HepG2 (cell line): ENCODE data around the gene CCDC201. TPM values are rescaled to one million over a fixed set of nuclear protein-coding genes. Genes with fewer than 3 reads are reported as not detected.

ENCODE experiments used
- ATAC-seq: fragments of 200-7000 bp; cut with Tn5 transposase; 3 replicates; pipeline ENCODE4 v1.9.1; 2020; ENCODE audit warnings: mild to moderate bottlenecking, moderate library complexity
- BruUV-seq: library from RNA; stranded (reverse); fragments of 400-500 nt; replicated peaks from 2 replicates; lab custom pipeline; 2021; lab: Mats Ljungman, UMichigan
- CTCF ChIA-PET: fragments of 300-600 bp; formaldehyde crosslinking; extraction: SDS; loops from one replicate; lab custom pipeline; 2021; ENCODE audit warnings: low total read pairs, inconsistent platforms, low intra/inter-chr PET ratio; lab: Yijun Ruan, JAX
- POLR2A ChIA-PET: fragments of 350-600 bp; sonication (Branson Sonifier 250); formaldehyde crosslinking; loops from one replicate; lab custom pipeline; 2020; ENCODE audit warnings: antibody characterized with exemption, inconsistent platforms; lab: Yijun Ruan, JAX
- DNase-seq: peaks from one replicate; pipeline ENCODE4 v3.0.0-alpha.2; 2015; ENCODE audit warnings: low spot score
- FAIRE-seq: peaks from 3 replicates; lab custom pipeline; 2011; peaks lifted over from hg19 to GRCh38; lab: Jason Lieb, UNC
- H2AFZ ChIP-seq: one replicate; pipeline ENCODE4 v1.6.1; 2011; ENCODE audit warnings: low read length, inconsistent platforms
- H3K27ac ChIP-seq: fragments of 300-600 bp; 3 replicates; pipeline ENCODE4 v1.8.0; 2011; ENCODE audit warnings: mixed run types, mild to moderate bottlenecking, mixed read lengths, low read length, inconsistent platforms; ENCODE audit not compliant: insufficient read depth; ENCODE audit errors: extremely low read length
- H3K27me3 ChIP-seq, 2 experiments: fragments of 200-600 bp in 1 of 2; 2 replicates in 1 of 2; 3 replicates in 1 of 2; pipeline versions ENCODE4 v1.6.0 to v1.8.0; 2011; ENCODE audit warnings: low read length in 2 of 2, mild to moderate bottlenecking in 2 of 2, moderate library complexity in 2 of 2, inconsistent platforms in 1 of 2; ENCODE audit not compliant: insufficient read depth in 2 of 2, control insufficient read depth in 1 of 2
- H3K36me3 ChIP-seq, 2 experiments: fragments of 200-600 bp in 1 of 2; replicated peaks in 1 of 2; 2 replicates in 1 of 2; 3 replicates in 1 of 2; pipeline versions ENCODE4 v1.5.1 to v1.8.0; 2011; ENCODE audit warnings: low read length in 2 of 2, inconsistent platforms in 1 of 2; ENCODE audit not compliant: insufficient read depth in 2 of 2, control insufficient read depth in 1 of 2
- H3K4me1 ChIP-seq: 2 replicates; pipeline ENCODE4 v1.5.1; 2012; ENCODE audit warnings: low read length, inconsistent platforms; ENCODE audit not compliant: insufficient read depth
- H3K4me2 ChIP-seq: 2 replicates; pipeline ENCODE4 v1.6.0; 2011; ENCODE audit warnings: low read depth, low read length, inconsistent platforms
- H3K4me3 ChIP-seq, 3 experiments: fragments of 200-600 bp in 1 of 3; sonication (generic), shearing (Covaris generic) in 1 of 3; replicated peaks in 1 of 3; 2 replicates each; pipeline ENCODE4 v1.5.1; 2011 to 2016; ENCODE audit warnings: low read length in 3 of 3, inconsistent platforms in 2 of 3, low read depth in 2 of 3, mild to moderate bottlenecking in 2 of 3, control low read depth in 1 of 3, mixed read lengths in 1 of 3; ENCODE audit not compliant: insufficient read depth in 1 of 3
- H3K79me2 ChIP-seq: one replicate; pipeline ENCODE4 v1.6.1; 2011; ENCODE audit warnings: low read length, inconsistent platforms; ENCODE audit not compliant: insufficient read depth
- H3K9ac ChIP-seq: 2 replicates; pipeline ENCODE4 v1.6.0; 2011; ENCODE audit warnings: mild to moderate bottlenecking, low read depth, low read length, inconsistent platforms; ENCODE audit not compliant: insufficient read depth
- H3K9me3 ChIP-seq: 2 replicates; pipeline ENCODE4 v1.5.1; 2012; ENCODE audit warnings: mild to moderate bottlenecking, low read length
- H4K20me1 ChIP-seq: 2 replicates; pipeline ENCODE4 v1.6.0; 2011; ENCODE audit warnings: inconsistent platforms, mild to moderate bottlenecking, low read length, moderate library complexity; ENCODE audit not compliant: insufficient read depth
- CBFB ChIP-seq: sonication (generic); formaldehyde crosslinking; IDR thresholded peaks from 2 replicates; pipeline ENCODE4 v1.4.0; 2020; ENCODE audit warnings: missing genetic modification reagents
- CENPT ChIP-seq: sonication (generic); formaldehyde crosslinking; IDR thresholded peaks from 2 replicates; pipeline ENCODE4 v1.8.0; 2022; ENCODE audit warnings: low read depth, mild to moderate bottlenecking, moderate library complexity, missing genetic modification reagents
- DZIP1 ChIP-seq: sonication (generic); formaldehyde crosslinking; IDR thresholded peaks from 2 replicates; pipeline ENCODE4 v1.5.0; 2020; ENCODE audit warnings: mild to moderate bottlenecking, missing genetic modification reagents
- ERF ChIP-seq: IDR thresholded peaks from 2 replicates; pipeline ENCODE4 v1.6.1; 2018; ENCODE audit warnings: missing biosample characterization, missing genetic modification reagents
- FOXP1 ChIP-seq, 2 experiments: fragments of 450-650 bp in 1 of 2; IDR thresholded peaks; 2 replicates each; pipeline ENCODE4 v1.6.1; 2017 to 2018; ENCODE audit warnings: antibody characterized with exemption in 1 of 2
- FUBP1 ChIP-seq: sonication (generic); formaldehyde crosslinking; IDR thresholded peaks from 2 replicates; pipeline ENCODE4 v1.5.1; 2020; ENCODE audit warnings: missing genetic modification reagents, mild to moderate bottlenecking, borderline replicate concordance
- KDM4B ChIP-seq: sonication (generic); formaldehyde crosslinking; IDR thresholded peaks from 2 replicates; pipeline ENCODE4 v1.4.0; 2020; ENCODE audit warnings: missing genetic modification reagents
- NR2C2 ChIP-seq: sonication (generic); formaldehyde crosslinking; IDR thresholded peaks from 2 replicates; pipeline ENCODE4 v1.4.0; 2020; ENCODE audit warnings: missing genetic modification reagents, mild to moderate bottlenecking, moderate library complexity, borderline replicate concordance
- PHF21A ChIP-seq: sonication (generic); formaldehyde crosslinking; IDR thresholded peaks from 2 replicates; pipeline ENCODE4 v1.5.0; 2020; ENCODE audit warnings: mild to moderate bottlenecking, missing genetic modification reagents
- POLR2G ChIP-seq: fragments of 200-400 bp; formaldehyde crosslinking; IDR thresholded peaks from 2 replicates; pipeline ENCODE4 v1.6.1; 2018; ENCODE audit warnings: mild to moderate bottlenecking, low read depth, low read length, moderate library complexity
- ZFP36L1 ChIP-seq: sonication (generic); formaldehyde crosslinking; IDR thresholded peaks from 2 replicates; pipeline ENCODE4 v1.8.0; 2022; ENCODE audit warnings: mild to moderate bottlenecking, missing genetic modification reagents, moderate library complexity
- ZNF414 ChIP-seq: sonication (generic); formaldehyde crosslinking; IDR thresholded peaks from 2 replicates; pipeline ENCODE4 v1.5.0; 2020; ENCODE audit warnings: missing genetic modification reagents
- ZNF510 ChIP-seq: sonication (generic); formaldehyde crosslinking; IDR thresholded peaks from 2 replicates; pipeline ENCODE4 v1.4.0; 2020; ENCODE audit warnings: low read depth, mild to moderate bottlenecking, missing genetic modification reagents
- ZNF615 ChIP-seq: sonication (generic); formaldehyde crosslinking; IDR thresholded peaks from 2 replicates; pipeline ENCODE4 v1.5.0; 2020; ENCODE audit warnings: mild to moderate bottlenecking, missing genetic modification reagents, borderline replicate concordance
- WGBS: methylation state at CpG from one replicate; pipeline ENCODE4 v1.1.6; 2017; ENCODE audit warnings: low lambda C conversion rate; 5-methylcytosine and 5-hydroxymethylcytosine counted together
- in situ Hi-C: cut with HindIII; loops from 2 replicates; pipeline ENCODE4 v1.10.0; 2017; ENCODE audit warnings: low pct_unique_long_range_greater_than_20kb; ENCODE audit not compliant: extremely low pct_ligation_motif_present
- intact Hi-C: fragments of 100-400 bp; cut with micrococcal nuclease; formaldehyde crosslinking; loops from one replicate; pipeline ENCODE4 v1.10.0; 2022; ENCODE audit not compliant: unreplicated experiment
- polyA plus RNA-seq, 8 experiments: library from polyadenylated mRNA; depleted of rRNA in 3 of 8; stranded (reverse) in 7 of 8; unstranded in 1 of 8; fragments of >200 nt; fragmentation: Illumina TruSeq in 4 of 8; extraction: Trizol in 4 of 8; gene quantifications; 2 replicates each; pipeline versions ENCODE4 v1.2.1 to v1.2.3, GENCODE V29; 2011 to 2016; ENCODE audit warnings: low read depth in 4 of 8, missing spikeins in 1 of 8, mixed read lengths in 1 of 8; ENCODE audit not compliant: insufficient read depth in 1 of 8
- total RNA-seq, 5 experiments: library from RNA; depleted of rRNA; stranded (reverse); fragments of >200 nt; fragmentation: Illumina TruSeq; extraction: Trizol; gene quantifications; 2 replicates each; pipeline ENCODE4 v1.2.3, GENCODE V29; 2016; ENCODE audit warnings: low read depth in 1 of 5

CCDC201 gene
- total and polyA plus RNA-seq, 2 of the 13 experiments (the other 11 are each of a cell fraction or from before 2014, with no cell fraction given): 0.92 TPM; not detected in 1

GRCh38 chr7:45919231-45919784 lies 46.4 kb upstream of the CCDC201 start:
- Histone ChIP-seq H3K27me3 (peaks cover 7 to 42% of the 10 kb centered on the region in 2 experiments; a peak in 4 of 5 replicates), H3K4me1 (peaks cover 27% of the 10 kb centered on the region), H3K36me3 (no peaks in the 10 kb centered on the region), H4K20me1 (peaks cover 7% of the 10 kb centered on the region; the same call in 1 of the 2 replicates), H3K4me2 (peak overlapping the region; percentile 41; the same call in 1 of the 2 replicates), H3K9me3 (no peaks in the 10 kb centered on the region), H3K9ac (no peak overlapping the region), H3K4me3 (peak overlapping the region in 1 of 3 experiments; percentile 14; a peak in 2 of 6 replicates), H3K27ac (no peak overlapping the region), H3K79me2 (no peaks in the 10 kb centered on the region), H2AFZ (no peak overlapping the region)
- intact Hi-C loops (no loop called here), in situ Hi-C loops (loop anchor here (10.0 kb wide), 1 partner anchor 1265 kb away; no protein-coding TSS in a partner anchor)
- ChIA-PET CTCF (no interaction called here), POLR2A (no interaction called here)
- BruUV-seq: no TSS peak
- FAIRE-seq (no peak), ATAC-seq (no peak), DNase-seq (no peak)
- WGBS: 26% methylated on average over 6 of the region's 9 CpGs
- TF ChIP-seq CENPT (CRISPR knock-in tag) (no peak), CBFB (CRISPR knock-in tag) (no peak), POLR2G (no peak), ZFP36L1 (CRISPR knock-in tag) (no peak), FOXP1 (IDR thresholded peaks at IDR 0.05) (no peak), FOXP1 (CRISPR knock-in tag; IDR thresholded peaks at IDR 0.05) (no peak), DZIP1 (CRISPR knock-in tag) (no peak), PHF21A (CRISPR knock-in tag) (no peak), ERF (CRISPR knock-in tag) (no peak), ZNF615 (CRISPR knock-in tag) (no peak), ZNF510 (CRISPR knock-in tag) (no peak), NR2C2 (CRISPR knock-in tag) (no peak), KDM4B (CRISPR knock-in tag) (no peak), FUBP1 (no peak), ZNF414 (no peak)
